B cell (primary cell): ENCODE measurements around the gene LIX1. TPM values are rescaled to one million over a fixed set of nuclear protein-coding genes. Genes with fewer than 3 reads are reported as not detected.

Experiments used
- ATAC-seq: fragments of 200-7000 bp; cut with Tn5 transposase; one replicate; pipeline ENCODE4 v1.10.0; 2021; ENCODE audit warnings: low read depth, mild to moderate bottlenecking, moderate number of reproducible peaks, moderate library complexity
- CTCF ChIA-PET: fragments of 350-600 bp; sonication (Branson Sonifier 250); formaldehyde crosslinking; loops from one replicate; lab custom pipeline; 2021; ENCODE audit warnings: antibody characterized with exemption, inconsistent platforms; lab: Charles Lee
- POLR2A ChIA-PET: fragments of 350-600 bp; sonication (Branson Sonifier 250); formaldehyde crosslinking; loops from one replicate; lab custom pipeline; 2021; ENCODE audit warnings: antibody characterized with exemption; lab: Charles Lee
- DNase-seq: peaks from one replicate; pipeline ENCODE4 v3.0.0; 2013
- H2AFZ ChIP-seq: 2 replicates; pipeline ENCODE4 v1.6.1; 2012; ENCODE audit warnings: mild to moderate bottlenecking, low read depth, low read length; ENCODE audit not compliant: insufficient read depth, poor library complexity, severe bottlenecking
- H3K27ac ChIP-seq, 2 donors: 1 replicate in 1 of 2; 2 replicates in 1 of 2; pipeline ENCODE4 v1.5.1; 2012 to 2013; ENCODE audit warnings: low read length in 2 of 2, mild to moderate bottlenecking in 2 of 2, moderate library complexity in 1 of 2
- H3K27me3 ChIP-seq, 4 experiments: fragments of 200-600 bp in 1 of 4; sonication (generic) in 1 of 4; replicated peaks in 1 of 4; 1 replicate in 2 of 4; 2 replicates in 2 of 4; pipeline versions ENCODE4 v1.6.1 to v1.7.0; 2013 to 2016; ENCODE audit warnings: low read length in 3 of 4, mild to moderate bottlenecking in 2 of 4, mixed read lengths in 1 of 4, moderate library complexity in 1 of 4; ENCODE audit not compliant: insufficient read depth in 4 of 4, control insufficient read depth in 3 of 4; ENCODE audit errors: control extremely low read depth in 1 of 4
- H3K36me3 ChIP-seq, 2 experiments: replicated peaks in 1 of 2; 1 replicate in 1 of 2; 2 replicates in 1 of 2; pipeline versions ENCODE4 v1.6.1 to v1.7.1; 2013; ENCODE audit warnings: low read length in 1 of 2; ENCODE audit not compliant: insufficient read depth in 2 of 2, control insufficient read depth in 1 of 2; ENCODE audit errors: control extremely low read depth in 1 of 2, extremely low read depth in 1 of 2
- H3K4me1 ChIP-seq, 2 donors: fragments of 200-600 bp in 1 of 2; sonication (generic) in 1 of 2; 1 replicate in 1 of 2; 2 replicates in 1 of 2; pipeline versions ENCODE4 v1.5.1 to v1.6.1; 2013 to 2017; ENCODE audit warnings: low read length in 2 of 2; ENCODE audit not compliant: control insufficient read depth in 2 of 2, insufficient read depth in 2 of 2
- H3K4me2 ChIP-seq: replicated peaks from 2 replicates; pipeline ENCODE3; 2012; ENCODE audit warnings: mild to moderate bottlenecking, low read depth, low read length; ENCODE audit not compliant: poor library complexity, severe bottlenecking
- H3K4me3 ChIP-seq, 5 experiments: fragments of 200-600 bp in 1 of 5; sonication (generic) in 1 of 5; 1 replicate in 3 of 5; 2 replicates in 2 of 5; pipeline versions ENCODE4 v1.5.1 to v1.7.0; 2011 to 2016; ENCODE audit warnings: low read length in 4 of 5, mild to moderate bottlenecking in 4 of 5, low read depth in 2 of 5, control low read depth in 1 of 5, moderate library complexity in 1 of 5; ENCODE audit not compliant: insufficient read depth in 1 of 5; ENCODE audit errors: control extremely low read depth in 1 of 5, extremely low read depth in 1 of 5
- H3K79me2 ChIP-seq: fragments of 200-600 bp; sonication (generic); one replicate; pipeline ENCODE4 v1.6.0; 2016; ENCODE audit warnings: low read length; ENCODE audit not compliant: control insufficient read depth, insufficient read depth
- H3K9ac ChIP-seq: fragments of 200-600 bp; sonication (generic); 2 replicates; pipeline ENCODE4 v1.6.1; 2017; ENCODE audit warnings: mild to moderate bottlenecking, low read length, moderate library complexity
- H3K9me3 ChIP-seq, 3 donors: one replicate each; pipeline versions ENCODE4 v1.6.1 to v1.7.1; 2013; ENCODE audit warnings: low read length in 2 of 3; ENCODE audit not compliant: control insufficient read depth in 2 of 3, insufficient read depth in 1 of 3; ENCODE audit errors: control extremely low read depth in 1 of 3
- H4K20me1 ChIP-seq: 2 replicates; pipeline ENCODE4 v1.6.0; 2012; ENCODE audit warnings: mild to moderate bottlenecking, low read length; ENCODE audit not compliant: insufficient read depth, control insufficient read depth, poor library complexity, severe bottlenecking
- H3K27ac Mint-ChIP-seq: one replicate; pipeline ENCODE4 v1.8.0; 2021; ENCODE audit warnings: mixed read lengths
- H3K27me3 Mint-ChIP-seq: one replicate; pipeline ENCODE4 v1.8.0; 2021; ENCODE audit warnings: mixed read lengths
- H3K4me1 Mint-ChIP-seq: one replicate; pipeline ENCODE4 v1.8.0; 2021; ENCODE audit warnings: mixed read lengths
- H3K4me3 Mint-ChIP-seq: one replicate; pipeline ENCODE4 v1.8.0; 2021; ENCODE audit warnings: mixed read lengths
- H3K9me3 Mint-ChIP-seq: one replicate; pipeline ENCODE4 v1.8.0; 2022; ENCODE audit warnings: mixed read lengths; ENCODE audit not compliant: insufficient read depth
- EZH2 ChIP-seq: IDR thresholded peaks from 2 replicates; pipeline ENCODE4 v1.6.1; 2012; ENCODE audit warnings: borderline replicate concordance, low read depth, mild to moderate bottlenecking, moderate library complexity, low read length; ENCODE audit not compliant: insufficient read depth, poor library complexity, severe bottlenecking
- WGBS: methylation state at CpG from one replicate; pipeline ENCODE4 v1.1.5; 2013; ENCODE audit warnings: missing lambda C conversion rate; ENCODE audit not compliant: insufficient coverage; 5-methylcytosine and 5-hydroxymethylcytosine counted together
- intact Hi-C: fragments of 100-400 bp; cut with micrococcal nuclease; formaldehyde crosslinking; loops from one replicate; pipeline ENCODE4 v1.10.0; 2022
- polyA plus RNA-seq: library from polyadenylated mRNA; depleted of rRNA; stranded (reverse); fragments of >200 nt; gene quantifications from 2 replicates; pipeline ENCODE4 v1.2.3, GENCODE V29; 2012
- total RNA-seq, 2 donors: library from RNA; stranded (reverse); fragments of 120-200 nt in 1 of 2; gene quantifications; 1 replicate in 1 of 2; 2 replicates in 1 of 2; pipeline versions ENCODE4 v1.2.3 to v1.2.4, GENCODE V29; 2013 to 2022
- TF ChIP-seq, protein P1 (sequence below): fragments of 200-600 bp; IDR thresholded peaks from one replicate; pipeline ENCODE4 v1.8.0; 2022; ENCODE audit warnings: antibody characterized with exemption, mild to moderate bottlenecking

The LIX1 gene
- total and polyA plus RNA-seq, 2 donors (not counting 1 experiment from before 2014, with no cell fraction given), result not detected

DNA sequence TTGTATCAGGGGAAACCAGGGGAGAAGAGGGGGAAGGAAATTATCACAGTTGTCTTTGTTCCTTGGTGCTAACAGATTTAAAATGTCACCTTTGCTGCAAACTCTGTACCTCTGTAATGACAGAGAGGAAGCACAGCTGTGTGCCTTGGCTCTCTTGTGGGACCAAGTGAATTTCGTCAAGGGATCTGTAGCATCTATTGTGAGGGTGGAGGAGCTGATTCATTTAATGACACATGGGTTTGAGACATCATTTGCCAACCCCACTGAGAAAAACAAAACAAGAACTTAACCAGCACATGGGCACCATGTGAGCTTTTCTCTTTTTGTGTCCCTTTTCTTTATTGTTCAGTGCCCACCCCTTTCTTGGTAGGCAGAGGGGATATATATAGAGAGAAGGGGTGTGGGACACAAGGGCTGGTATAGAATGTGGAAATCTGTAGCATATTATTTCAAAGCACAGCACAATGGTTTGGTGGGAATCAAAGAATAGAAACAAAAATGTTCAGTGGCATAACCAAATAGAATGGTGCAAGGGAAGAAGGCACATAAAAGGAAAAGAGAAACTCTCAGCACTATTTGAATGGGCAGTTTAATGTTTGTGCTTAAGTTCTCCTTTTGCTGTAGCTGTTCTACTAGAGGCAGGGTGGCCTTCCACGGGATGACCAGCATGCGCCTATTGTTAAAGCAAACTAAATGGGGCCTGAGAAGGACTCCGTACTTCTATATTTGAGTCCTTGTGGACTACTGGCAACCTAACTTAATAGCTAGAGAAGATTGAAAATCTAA is 63.3 kb downstream of the LIX1 start:
- H3K9me3 Mint-ChIP-seq, result no peaks in the 10 kb centered on the region
- TF ChIP-seq, protein P1, sequence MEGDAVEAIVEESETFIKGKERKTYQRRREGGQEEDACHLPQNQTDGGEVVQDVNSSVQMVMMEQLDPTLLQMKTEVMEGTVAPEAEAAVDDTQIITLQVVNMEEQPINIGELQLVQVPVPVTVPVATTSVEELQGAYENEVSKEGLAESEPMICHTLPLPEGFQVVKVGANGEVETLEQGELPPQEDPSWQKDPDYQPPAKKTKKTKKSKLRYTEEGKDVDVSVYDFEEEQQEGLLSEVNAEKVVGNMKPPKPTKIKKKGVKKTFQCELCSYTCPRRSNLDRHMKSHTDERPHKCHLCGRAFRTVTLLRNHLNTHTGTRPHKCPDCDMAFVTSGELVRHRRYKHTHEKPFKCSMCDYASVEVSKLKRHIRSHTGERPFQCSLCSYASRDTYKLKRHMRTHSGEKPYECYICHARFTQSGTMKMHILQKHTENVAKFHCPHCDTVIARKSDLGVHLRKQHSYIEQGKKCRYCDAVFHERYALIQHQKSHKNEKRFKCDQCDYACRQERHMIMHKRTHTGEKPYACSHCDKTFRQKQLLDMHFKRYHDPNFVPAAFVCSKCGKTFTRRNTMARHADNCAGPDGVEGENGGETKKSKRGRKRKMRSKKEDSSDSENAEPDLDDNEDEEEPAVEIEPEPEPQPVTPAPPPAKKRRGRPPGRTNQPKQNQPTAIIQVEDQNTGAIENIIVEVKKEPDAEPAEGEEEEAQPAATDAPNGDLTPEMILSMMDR, result no peak
- TF ChIP-seq EZH2, result no peak
- CTCF ChIA-PET, result no interaction called here
- POLR2A ChIA-PET, result no interaction called here
- H3K27ac Mint-ChIP-seq, result peak overlapping the region; percentile 50
- H3K27ac ChIP-seq, result peak overlapping the region in 1 of 2 donors; percentile 70
- peak; percentile 60 for ATAC-seq
- H3K4me2 ChIP-seq, result peak overlapping the region; percentile 51
- peaks cover 5 to 10% of the 10 kb centered on the region in 2 experiments for H3K36me3 ChIP-seq
- no peak for DNase-seq
- H3K27me3 Mint-ChIP-seq, result no peaks in the 10 kb centered on the region
- WGBS, result 0% methylated on average over 1 of the region's 4 CpGs
- peak overlapping the region; percentile 9 for H2AFZ ChIP-seq
- peak overlapping the region; percentile 31 for H3K9ac ChIP-seq
- H3K4me3 ChIP-seq, result peak overlapping the region in 1 of 5 experiments; percentile 12
- intact Hi-C loops, result no loop called here
- H3K9me3 ChIP-seq, result no peaks in the 10 kb centered on the region
- peak overlapping the region; percentile 47 for H3K4me3 Mint-ChIP-seq
- no peaks in the 10 kb centered on the region for H4K20me1 ChIP-seq
- peaks cover 34 to 75% of the 10 kb centered on the region in 2 donors for H3K4me1 ChIP-seq
- no peaks in the 10 kb centered on the region for H3K27me3 ChIP-seq
- peaks cover 49% of the 10 kb centered on the region for H3K4me1 Mint-ChIP-seq
- peaks cover 68% of the 10 kb centered on the region for H3K79me2 ChIP-seq

DNA sequence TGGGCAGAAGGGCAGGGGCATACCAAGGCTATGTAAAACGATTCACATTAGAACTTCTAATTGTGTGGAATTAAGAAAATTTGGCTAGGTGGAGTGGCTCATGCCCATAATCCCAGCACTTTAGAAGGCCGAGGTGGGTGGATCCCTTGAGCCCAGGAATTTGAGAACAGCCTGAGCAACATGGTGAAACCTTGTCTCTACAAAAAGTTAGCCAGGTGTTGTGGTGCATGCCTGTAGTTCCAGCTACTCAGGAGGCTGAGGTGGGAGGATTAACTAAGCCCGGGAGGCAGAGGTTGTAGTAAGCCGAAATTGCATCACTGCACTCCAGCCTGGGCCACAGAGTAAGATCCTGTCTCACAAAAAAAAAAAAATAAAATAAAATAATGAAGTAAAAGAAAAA is 65.2 kb downstream of the LIX1 start:
- Histone ChIP-seq H4K20me1 (no peaks in the 10 kb centered on the region), H3K27ac (peak overlapping the region in 1 of 2 donors; percentile 45), H3K27me3 (no peaks in the 10 kb centered on the region), H3K9ac (no peak overlapping the region), H2AFZ (no peak overlapping the region), H3K79me2 (peaks cover 84% of the 10 kb centered on the region), H3K4me3 (peak overlapping the region in 1 of 5 experiments; percentile 2), H3K4me2 (peak overlapping the region; percentile 76), H3K9me3 (no peaks in the 10 kb centered on the region), H3K36me3 (peaks cover 0 to 3% of the 10 kb centered on the region in 2 experiments), H3K4me1 (peaks cover 51 to 74% of the 10 kb centered on the region in 2 donors)
- POLR2A ChIA-PET, result no interaction called here
- CTCF ChIA-PET, result no interaction called here
- H3K4me3 Mint-ChIP-seq, result no peak overlapping the region
- H3K27ac Mint-ChIP-seq, result no peak overlapping the region
- DNase-seq (no peak), ATAC-seq (no peak)
- H3K4me1 Mint-ChIP-seq, result peaks cover 60% of the 10 kb centered on the region
- intact Hi-C loops, result no loop called here
- no peaks in the 10 kb centered on the region for H3K9me3 Mint-ChIP-seq
- H3K27me3 Mint-ChIP-seq, result no peaks in the 10 kb centered on the region
- TF ChIP-seq, protein P1, result no peak
- no peak for TF ChIP-seq EZH2
- 90% methylated on average over 2 of the region's 4 CpGs for WGBS
